GM10248 (cell line): ENCODE measurements around the gene FBXL14.

ENCODE experiments used
- CTCF ChIA-PET: fragments of 300-600 bp; sonication (Branson Sonifier 250); formaldehyde crosslinking; extraction: SDS; loops from one replicate; lab custom pipeline; 2021; ENCODE audit warnings: antibody characterized with exemption; lab: Yijun Ruan, JAX
- POLR2A ChIA-PET: fragments of 350-650 bp; sonication (Branson Sonifier 250); formaldehyde crosslinking; extraction: SDS; loops from one replicate; lab custom pipeline; 2020; ENCODE audit warnings: antibody characterized with exemption; lab: Yijun Ruan, JAX
- DNase-seq: peaks from one replicate; pipeline ENCODE4 v3.0.0; 2012; ENCODE audit errors: extremely low spot score
- TF ChIP-seq, protein P1 (sequence below): IDR thresholded peaks from 2 replicates; pipeline ENCODE4 v1.5.1; 2012; ENCODE audit warnings: mild to moderate bottlenecking, low read depth; ENCODE audit errors: extremely low read depth, missing control alignments, control extremely low read depth

The FBXL14 gene

DNA sequence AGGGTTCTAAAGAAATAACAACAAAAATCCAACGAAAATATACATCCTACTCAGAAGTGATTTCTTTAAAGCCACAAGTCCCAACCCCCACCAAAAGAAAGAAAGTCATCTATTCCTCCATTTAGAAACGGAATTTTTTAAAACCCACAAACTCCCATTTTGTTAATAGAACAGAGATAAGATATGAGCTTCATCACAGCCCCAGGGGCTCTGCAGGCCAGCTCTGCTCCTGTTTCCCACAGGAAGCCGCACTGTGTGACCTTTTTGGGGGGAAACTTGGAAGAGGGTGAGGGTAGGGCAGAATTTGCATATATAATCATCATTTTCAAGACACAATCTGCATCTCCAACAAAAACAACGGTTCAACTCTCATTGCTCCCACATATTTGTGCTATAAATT lies 2.8 kb downstream of the FBXL14 start:
- POLR2A ChIA-PET = no interaction called here
- no peak for DNase-seq
- TF ChIP-seq, protein P1, sequence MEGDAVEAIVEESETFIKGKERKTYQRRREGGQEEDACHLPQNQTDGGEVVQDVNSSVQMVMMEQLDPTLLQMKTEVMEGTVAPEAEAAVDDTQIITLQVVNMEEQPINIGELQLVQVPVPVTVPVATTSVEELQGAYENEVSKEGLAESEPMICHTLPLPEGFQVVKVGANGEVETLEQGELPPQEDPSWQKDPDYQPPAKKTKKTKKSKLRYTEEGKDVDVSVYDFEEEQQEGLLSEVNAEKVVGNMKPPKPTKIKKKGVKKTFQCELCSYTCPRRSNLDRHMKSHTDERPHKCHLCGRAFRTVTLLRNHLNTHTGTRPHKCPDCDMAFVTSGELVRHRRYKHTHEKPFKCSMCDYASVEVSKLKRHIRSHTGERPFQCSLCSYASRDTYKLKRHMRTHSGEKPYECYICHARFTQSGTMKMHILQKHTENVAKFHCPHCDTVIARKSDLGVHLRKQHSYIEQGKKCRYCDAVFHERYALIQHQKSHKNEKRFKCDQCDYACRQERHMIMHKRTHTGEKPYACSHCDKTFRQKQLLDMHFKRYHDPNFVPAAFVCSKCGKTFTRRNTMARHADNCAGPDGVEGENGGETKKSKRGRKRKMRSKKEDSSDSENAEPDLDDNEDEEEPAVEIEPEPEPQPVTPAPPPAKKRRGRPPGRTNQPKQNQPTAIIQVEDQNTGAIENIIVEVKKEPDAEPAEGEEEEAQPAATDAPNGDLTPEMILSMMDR = no peak
- CTCF ChIA-PET = interaction anchor here (2.9 kb wide), 1 partner anchor 473 kb away, joined by 22 read pairs; no protein-coding TSS in a partner anchor

DNA sequence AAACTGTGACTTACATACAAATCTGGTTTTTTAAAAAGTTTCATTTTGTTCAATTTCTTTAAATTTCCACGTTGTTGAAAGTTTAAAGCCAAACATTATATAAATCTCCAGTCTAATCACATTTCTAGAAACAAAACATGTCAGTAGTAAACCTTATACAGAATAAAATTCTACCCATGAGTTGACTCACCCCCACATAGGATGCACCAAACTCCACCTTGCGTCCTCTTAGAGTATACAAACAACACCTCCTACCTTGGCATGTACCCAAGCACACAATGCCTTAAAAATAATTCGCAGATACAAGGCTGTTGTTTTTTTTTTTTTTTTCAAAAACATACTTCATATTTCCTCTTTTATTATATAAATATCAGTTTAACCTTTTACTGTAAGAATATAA lies 3.3 kb downstream of the FBXL14 start:
- POLR2A ChIA-PET = no interaction called here
- CTCF ChIA-PET = interaction anchor here (1.7 to 2.9 kb wide), 2 partner anchors 73 to 473 kb away, joined by 4 to 22 read pairs; no protein-coding TSS in a partner anchor
- TF ChIP-seq, protein P1 = no peak
- DNase-seq = no peak

DNA sequence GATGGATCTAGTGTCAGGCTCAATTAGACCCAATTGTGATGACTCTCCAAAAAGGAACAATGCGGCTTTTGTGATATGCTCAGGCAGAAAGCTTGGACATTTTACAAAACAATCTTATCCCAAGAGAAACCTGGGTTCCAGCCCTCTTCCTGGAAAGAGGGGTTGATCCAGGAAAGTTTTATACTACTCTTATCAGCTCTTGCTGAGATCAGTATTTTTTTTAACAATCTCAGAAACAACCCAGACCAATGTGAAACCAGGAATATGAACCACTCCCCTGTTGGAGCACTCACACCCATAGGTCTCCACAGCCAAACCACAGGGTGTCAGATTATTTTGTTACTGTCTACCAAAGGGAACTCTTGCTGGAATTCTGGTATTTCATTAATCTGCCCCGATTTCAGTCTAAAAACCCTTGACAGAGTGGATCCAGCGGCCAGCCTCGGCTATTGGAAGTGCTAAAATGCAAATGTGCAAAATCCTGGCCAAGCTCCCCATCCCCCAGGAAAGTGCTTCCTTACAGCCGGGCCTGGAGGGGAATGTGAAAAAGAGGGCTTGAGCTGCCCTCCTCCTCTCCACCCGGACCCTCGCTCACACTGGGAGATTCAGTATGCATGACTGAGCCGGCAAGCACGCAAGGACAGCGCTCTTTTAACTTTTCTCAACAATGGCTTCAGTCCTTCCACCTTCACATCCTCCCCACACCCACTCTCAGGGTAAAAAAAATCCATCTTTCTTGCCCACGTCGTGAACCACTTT lies 4.0 kb downstream of the FBXL14 start:
- no peak for DNase-seq
- ChIA-PET CTCF (interaction anchor here (1.7 kb wide), 1 partner anchor 73 kb away, joined by 4 read pairs; no protein-coding TSS in a partner anchor), POLR2A (no interaction called here)
- TF ChIP-seq, protein P1 = no peak

DNA sequence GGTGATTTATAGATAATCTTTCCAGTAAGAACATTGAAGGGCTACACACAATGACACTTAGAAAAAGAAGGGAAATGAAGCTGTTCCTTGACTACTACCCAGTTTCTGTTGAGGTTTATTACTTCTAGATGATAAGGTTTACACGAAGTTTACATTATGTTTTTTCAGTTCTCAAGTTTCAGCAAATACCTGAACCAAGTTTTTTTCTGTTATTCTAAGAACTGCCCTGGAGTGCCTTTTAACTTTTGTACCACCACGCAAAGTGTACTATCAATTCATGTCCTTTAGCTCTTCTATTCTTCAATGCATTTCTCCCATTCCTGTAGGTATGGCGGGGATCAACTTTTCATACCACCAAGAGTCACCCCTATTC lies 5.8 kb downstream of the FBXL14 start:
- DNase-seq = no peak
- ChIA-PET CTCF (interaction anchor here (1.0 to 4.6 kb wide), 7 partner anchors 14 to 1019 kb away, joined by 3 to 52 read pairs (median 4); partner anchors contain the start of gene RAD52), POLR2A (interaction anchor here (0.5 kb wide), 2 partner anchors 62 to 1199 kb away, joined by 3 read pairs; partner anchors contain the start of gene KDM5A)
- TF ChIP-seq, protein P1 = no peak

DNA sequence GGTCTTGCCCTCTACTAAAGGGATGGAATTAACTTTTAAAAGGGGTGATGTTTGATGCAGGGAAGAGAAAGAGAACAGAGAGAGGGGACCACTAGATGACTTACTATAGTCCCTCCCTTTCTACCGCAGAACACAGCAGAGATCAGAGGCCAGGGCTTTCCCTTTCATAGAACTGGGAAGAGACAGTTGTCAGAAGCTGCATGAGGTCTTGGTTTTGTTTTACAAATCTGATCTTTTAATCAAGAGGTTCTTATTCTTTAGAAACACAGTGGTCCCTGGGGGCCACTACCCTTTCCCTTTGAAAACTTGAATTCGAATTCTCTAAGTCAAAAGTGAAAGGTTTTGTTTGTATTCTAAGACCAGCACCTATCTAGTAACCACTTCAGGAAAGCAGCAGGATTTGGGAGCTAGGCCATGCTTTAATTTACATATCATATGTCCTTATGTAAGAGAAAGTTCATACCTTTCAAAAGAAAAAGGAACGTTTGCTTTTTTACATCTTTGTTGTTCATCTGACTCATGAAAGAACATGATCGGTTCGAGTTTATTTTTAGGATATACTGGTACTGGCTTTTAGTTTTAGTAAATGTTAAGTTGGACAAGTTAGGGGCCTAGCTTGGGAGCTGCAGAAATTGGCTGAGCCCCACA lies 6.3 kb downstream of the FBXL14 start:
- ChIA-PET POLR2A (interaction anchor here (0.5 kb wide), 2 partner anchors 62 to 1199 kb away, joined by 3 read pairs; partner anchors contain the start of gene KDM5A), CTCF (interaction anchor here (1.0 to 4.6 kb wide), 8 partner anchors 14 to 1018 kb away, joined by 3 to 52 read pairs (median 4); partner anchors contain the start of gene RAD52)
- DNase-seq = no peak
- TF ChIP-seq, protein P1 = no peak

DNA sequence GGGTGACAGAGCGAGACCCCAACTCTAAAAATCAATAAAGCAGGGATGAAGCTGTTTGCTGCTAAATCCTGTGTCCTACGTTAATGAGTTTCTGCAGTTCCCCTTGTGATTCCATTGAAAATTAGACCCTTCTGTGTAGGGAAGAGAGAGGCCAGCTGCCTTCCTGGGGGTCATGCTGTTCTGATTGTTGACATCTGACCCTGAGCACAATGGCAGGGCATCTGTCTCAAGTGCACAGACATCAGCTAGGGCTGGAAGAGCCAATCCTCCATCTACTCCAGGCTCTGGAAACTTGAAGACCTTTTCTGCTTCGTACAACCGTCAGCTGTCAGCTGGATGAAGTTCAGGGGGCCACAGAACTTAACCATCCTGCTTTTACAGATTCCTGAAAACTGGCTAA lies 10.1 kb downstream of the FBXL14 start:
- POLR2A ChIA-PET = interaction anchor here (0.5 kb wide), 1 partner anchor 487 kb away, joined by 3 read pairs; no protein-coding TSS in a partner anchor
- DNase-seq = no peak
- TF ChIP-seq, protein P1 = no peak
- CTCF ChIA-PET = interaction anchor here (0.9 to 4.9 kb wide), 28 partner anchors 8 to 1014 kb away, joined by 3 to 129 read pairs (median 7); no protein-coding TSS in a partner anchor
